GM12891 (cell line): ENCODE measurements around the gene LRRIQ1.

ENCODE experiments used
- POLR2A ChIP-seq: IDR thresholded peaks from 2 replicates; pipeline ENCODE4 v1.6.1; 2011; ENCODE audit warnings: low read depth, low read length, control low read depth
- POLR2AphosphoS5 ChIP-seq: IDR thresholded peaks from 2 replicates; pipeline ENCODE4 v1.6.1; 2011; ENCODE audit warnings: low read depth, low read length, control low read depth

DNA sequence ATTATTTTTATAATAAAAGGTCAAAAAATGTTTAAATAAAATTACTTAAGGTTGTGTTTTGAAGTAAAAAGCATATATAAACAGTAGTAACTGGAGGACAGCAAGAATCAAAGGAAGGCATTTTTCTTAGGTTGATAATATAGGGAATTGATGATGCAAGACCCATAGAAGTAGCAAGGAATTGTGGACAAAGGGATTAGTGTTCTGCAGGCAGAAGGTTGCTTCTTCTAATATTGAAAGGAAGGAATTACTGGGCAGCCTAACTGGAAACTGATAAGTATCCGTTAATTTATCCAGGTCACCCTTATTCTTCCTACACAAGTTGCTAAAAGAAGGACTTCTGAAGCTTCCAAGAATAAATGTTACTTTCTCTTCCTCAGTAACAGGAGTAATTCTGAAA, 189.3 kb downstream of the LRRIQ1 start:
- TF ChIP-seq POLR2AphosphoS5 (no peak), POLR2A (no peak)
